HL-60 (cell line): Measurements from ENCODE around the gene PMEL.

Experiments used
- CTCF ChIP-seq: IDR thresholded peaks from one replicate; pipeline ENCODE4 v1.5.1; 2011; ENCODE audit warnings: low read length, control low read depth, inconsistent platforms; ENCODE audit not compliant: insufficient read depth
- GABPA ChIP-seq: IDR thresholded peaks from 2 replicates; pipeline ENCODE4 v1.6.1; 2012; ENCODE audit warnings: low read depth
- POLR2AphosphoS5 ChIP-seq: IDR thresholded peaks from 2 replicates; pipeline ENCODE4 v1.6.1; 2012; ENCODE audit warnings: low read depth
- REST ChIP-seq: IDR thresholded peaks from 2 replicates; pipeline ENCODE4 v1.6.1; 2012; ENCODE audit warnings: low read depth; ENCODE audit not compliant: insufficient replicate concordance
- SPI1 ChIP-seq: IDR thresholded peaks from 2 replicates; pipeline ENCODE4 v1.6.1; 2012; ENCODE audit warnings: low read depth, mild to moderate bottlenecking, borderline replicate concordance

GRCh38 chr12:55993230-55993853 lies 27.5 kb upstream of the PMEL start:
- TF ChIP-seq CTCF (no peak), POLR2AphosphoS5 (no peak), GABPA (no peak), REST (no peak), SPI1 (no peak)
